Esophagus muscularis mucosa (tissue), 4 donors: Measurements from ENCODE around the gene FIS1. TPM values are rescaled to one million over a fixed set of nuclear protein-coding genes. Genes with fewer than 3 reads are reported as not detected.

Experiments
- DNase-seq: peaks from one replicate; pipeline ENCODE4 v3.0.0-alpha.2; 2017; ENCODE audit errors: extremely low spot score
- H3K27ac ChIP-seq, 4 donors: fragments of 200-600 bp; sonication (generic); replicated peaks in 1 of 4; 1 replicate in 3 of 4; 2 replicates in 1 of 4; pipeline ENCODE4 v1.5.1; 2016 to 2019; ENCODE audit warnings: mild to moderate bottlenecking in 1 of 4
- H3K27me3 ChIP-seq, 4 donors: fragments of 200-600 bp; sonication (generic); one replicate each; pipeline versions ENCODE4 v1.5.1 to v1.6.0; 2016 to 2019
- H3K36me3 ChIP-seq, 4 donors: fragments of 200-600 bp; sonication (generic); one replicate each; pipeline ENCODE4 v1.5.1; 2016 to 2019
- H3K4me1 ChIP-seq, 4 donors: fragments of 200-600 bp; sonication (generic); one replicate each; pipeline ENCODE4 v1.5.1; 2016 to 2019
- H3K4me3 ChIP-seq, 4 donors: fragments of 200-600 bp; sonication (generic); 1 replicate in 2 of 4; 2 replicates in 2 of 4; pipeline ENCODE4 v1.5.1; 2016 to 2019; ENCODE audit warnings: mild to moderate bottlenecking in 4 of 4, moderate library complexity in 1 of 4
- H3K9me3 ChIP-seq, 4 donors: fragments of 200-600 bp; sonication (generic); 1 replicate in 3 of 4; 2 replicates in 1 of 4; pipeline ENCODE4 v1.5.1; 2016 to 2019
- CTCF ChIP-seq, 3 experiments: fragments of 200-600 bp in 2 of 3; fragments of 450-650 bp in 1 of 3; sonication (generic) in 2 of 3; IDR thresholded peaks; one replicate each; pipeline ENCODE4 v1.5.1; 2017 to 2019; ENCODE audit warnings: antibody characterized with exemption in 3 of 3, mild to moderate bottlenecking in 2 of 3, moderate library complexity in 1 of 3
- EP300 ChIP-seq: sonication (generic); formaldehyde crosslinking; IDR thresholded peaks from one replicate; pipeline ENCODE4 v1.6.1; 2017; ENCODE audit warnings: antibody characterized with exemption
- POLR2A ChIP-seq: fragments of 450-650 bp; IDR thresholded peaks from one replicate; pipeline ENCODE4 v1.6.1; 2017; ENCODE audit warnings: antibody characterized with exemption, moderate library complexity, mild to moderate bottlenecking, low read depth
- POLR2AphosphoS5 ChIP-seq, 2 donors: sonication (generic); formaldehyde crosslinking; IDR thresholded peaks; one replicate each; pipeline ENCODE4 v1.6.1; 2017; ENCODE audit warnings: antibody characterized with exemption in 2 of 2
- WGBS: methylation state at CpG from one replicate; pipeline ENCODE4 v1.1.5; 2018; 5-methylcytosine and 5-hydroxymethylcytosine counted together
- intact Hi-C: fragments of 100-400 bp; cut with DNase I; formaldehyde crosslinking; loops from one replicate; pipeline ENCODE4 v1.15.1; 2023
- total RNA-seq, 4 donors: library from RNA; depleted of rRNA; stranded (reverse); fragments of >200 nt; gene quantifications; one replicate each; pipeline versions ENCODE4 v1.1.0 to v1.2.1, GENCODE V29; 2016

Gene FIS1
- total RNA-seq, 4 donors from 2014 or later: 216 to 310 (median 295) TPM

GRCh38 chr7:101223528-101223927 lies 21.4 kb downstream of the FIS1 start:
- Histone ChIP-seq H3K27me3 (no peaks in the 10 kb centered on the region), H3K36me3 (peaks cover 34 to 69% (median 61%) of the 10 kb centered on the region in 4 donors), H3K27ac (no peak overlapping the region), H3K4me1 (peaks cover 20 to 40% (median 21%) of the 10 kb centered on the region in 4 donors), H3K9me3 (no peaks in the 10 kb centered on the region), H3K4me3 (no peak overlapping the region)
- no peak for DNase-seq
- intact Hi-C loops: no loop called here
- no peak for TF ChIP-seq POLR2A
- no peak for TF ChIP-seq EP300
- TF ChIP-seq CTCF (IDR thresholded peaks at IDR 0.05): no peak
- TF ChIP-seq POLR2AphosphoS5 (IDR thresholded peaks at IDR 0.05): no peak
- WGBS: 96% methylated on average over 14 of the region's 15 CpGs

GRCh38 chr7:101222275-101222830 lies 22.5 kb downstream of the FIS1 start:
- Histone ChIP-seq H3K36me3 (peaks cover 33 to 60% (median 51%) of the 10 kb centered on the region in 4 donors), H3K27me3 (no peaks in the 10 kb centered on the region), H3K4me3 (no peak overlapping the region), H3K27ac (no peak overlapping the region), H3K4me1 (peaks cover 22 to 43% (median 24%) of the 10 kb centered on the region in 4 donors), H3K9me3 (no peaks in the 10 kb centered on the region)
- TF ChIP-seq CTCF (IDR thresholded peaks at IDR 0.05) (no peak), POLR2A (no peak), POLR2AphosphoS5 (IDR thresholded peaks at IDR 0.05) (no peak), EP300 (no peak)
- 81% methylated on average over 23 of the region's 27 CpGs for WGBS
- intact Hi-C loops: no loop called here
- no peak for DNase-seq

DNA sequence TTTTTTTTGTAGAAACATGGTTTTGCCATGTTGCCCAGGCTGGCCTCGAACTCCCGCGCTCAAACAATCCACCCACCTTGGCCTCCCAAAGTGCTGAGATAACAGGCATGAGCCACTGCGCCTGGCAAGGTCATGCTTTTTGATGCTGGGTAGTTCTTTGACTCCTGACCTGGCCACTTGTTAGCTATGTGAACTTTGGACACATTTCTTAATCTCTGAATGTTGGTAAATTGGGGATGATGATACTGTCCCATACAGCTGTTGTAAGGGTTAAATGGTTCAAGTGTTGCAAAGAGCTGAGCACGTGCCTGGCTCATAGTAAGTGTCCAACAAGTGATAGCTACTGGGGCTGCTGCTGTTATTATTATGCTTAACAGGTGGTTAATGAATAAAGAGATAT lies 24.6 kb downstream of the FIS1 start:
- TF ChIP-seq POLR2A: no peak
- TF ChIP-seq POLR2AphosphoS5 (IDR thresholded peaks at IDR 0.05): no peak
- TF ChIP-seq EP300: no peak
- no peak for TF ChIP-seq CTCF (IDR thresholded peaks at IDR 0.05)
- intact Hi-C loops: no loop called here

DNA sequence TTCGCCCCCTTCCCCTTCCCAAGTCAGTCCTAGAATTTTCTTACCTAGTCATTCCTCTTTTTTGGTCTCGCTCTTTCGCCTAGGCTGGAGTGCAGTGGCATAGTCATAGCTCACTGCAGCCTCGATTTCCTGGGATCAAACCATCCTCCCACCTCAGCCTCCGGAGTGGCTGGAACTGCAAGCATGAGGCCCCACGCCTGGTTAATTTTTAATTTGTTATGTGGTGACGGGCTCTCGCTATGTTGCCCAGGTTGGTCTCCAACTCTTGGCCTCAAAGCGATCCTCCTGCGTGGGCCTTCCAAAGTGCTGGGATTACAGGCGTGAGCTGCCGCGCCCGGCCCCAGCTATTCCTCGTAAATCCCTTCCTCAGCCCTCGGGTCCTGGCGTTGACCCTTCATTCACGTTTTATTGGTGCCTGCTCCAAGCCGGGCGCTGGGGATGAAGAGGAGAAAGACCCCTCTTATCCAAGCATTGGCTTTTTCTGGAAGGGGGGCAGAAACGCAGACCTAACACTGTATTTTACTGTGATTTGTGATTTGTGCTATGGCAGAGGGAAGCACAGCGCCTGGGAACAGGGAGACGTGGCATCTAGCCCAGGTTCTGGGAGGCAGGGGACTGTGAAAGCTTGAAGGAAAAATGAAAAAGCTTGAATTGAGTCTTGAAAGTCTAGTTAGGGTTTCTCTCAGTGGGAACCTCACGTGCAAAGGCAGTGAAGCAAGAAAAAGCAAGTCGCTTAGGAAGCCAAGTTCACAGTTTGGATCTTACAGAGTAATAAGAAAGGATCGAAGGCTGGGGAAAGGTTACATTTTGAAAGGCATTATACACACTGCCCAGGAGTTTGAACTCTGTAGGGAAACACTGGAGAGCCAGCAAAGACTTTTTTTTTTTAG lies 26.4 kb downstream of the FIS1 start:
- Histone ChIP-seq H3K36me3 (peaks cover 20 to 47% (median 37%) of the 10 kb centered on the region in 4 donors), H3K27ac (peak overlapping the region; percentile 85 to 97 (median 94)), H3K4me1 (peaks cover 35 to 68% (median 46%) of the 10 kb centered on the region in 4 donors), H3K4me3 (peak overlapping the region; percentile 71 to 93 (median 82)), H3K9me3 (no peaks in the 10 kb centered on the region), H3K27me3 (no peaks in the 10 kb centered on the region)
- no peak for DNase-seq
- intact Hi-C loops: no loop called here
- WGBS: 9% methylated on average over 26 of the region's 26 CpGs
- TF ChIP-seq POLR2A (no peak), POLR2AphosphoS5 (IDR thresholded peaks at IDR 0.05) (no peak), EP300 (no peak), CTCF (IDR thresholded peaks at IDR 0.05) (no peak)

More for the DNA sequence above, 24.6 kb downstream of the FIS1 start:
- no peak for DNase-seq
- H3K27ac ChIP-seq: no peak overlapping the region
- peaks cover 23 to 47% (median 37%) of the 10 kb centered on the region in 4 donors for H3K36me3 ChIP-seq
- H3K9me3 ChIP-seq: no peaks in the 10 kb centered on the region
- WGBS: 91% methylated on average over 5 of the region's 5 CpGs
- H3K4me1 ChIP-seq: peaks cover 35 to 61% (median 39%) of the 10 kb centered on the region in 4 donors
- no peaks in the 10 kb centered on the region for H3K27me3 ChIP-seq
- H3K4me3 ChIP-seq: no peak overlapping the region
